ENCODE measurements around the gene RNF125.
"Not testable (repeated sequence)": the region's sequence is repeated elsewhere in the genome, so short reads cannot be mapped to it uniquely, and the experiment has no call there.

RNF125 gene

DNA sequence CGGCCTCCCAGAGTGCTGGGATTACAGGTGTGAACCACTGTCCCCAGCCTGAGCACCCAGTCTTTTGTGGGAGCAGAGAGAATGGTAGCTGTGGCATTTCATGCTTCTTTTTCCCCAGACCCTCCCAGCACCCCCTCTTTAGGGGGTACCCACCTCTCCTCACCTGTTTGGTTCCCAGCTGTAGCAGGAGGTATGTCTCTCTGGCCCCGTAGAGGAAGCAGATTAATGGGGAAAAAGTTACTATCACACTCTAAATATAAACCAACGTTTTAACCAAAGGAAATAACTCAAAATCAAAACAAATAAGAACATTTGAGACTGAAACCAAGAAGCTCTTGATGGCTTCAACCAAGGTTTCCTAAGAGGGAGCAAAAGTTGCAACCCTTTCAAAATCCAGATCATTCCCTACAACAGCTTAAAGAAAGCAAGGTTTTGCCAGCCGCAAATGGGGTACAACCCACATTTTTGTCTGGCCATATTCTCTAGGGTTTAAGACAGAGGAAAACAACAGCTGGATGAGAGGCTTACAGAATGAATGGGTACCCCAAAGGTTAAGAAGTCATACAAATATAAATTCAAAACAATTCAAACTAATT lies 8.0 kb downstream of the RNF125 start:
- no peak for DNase-seq

GRCh38 chr18:32029558-32029957 lies 10.9 kb downstream of the RNF125 start:
- DNase-seq, result peak; percentile 11

DNA sequence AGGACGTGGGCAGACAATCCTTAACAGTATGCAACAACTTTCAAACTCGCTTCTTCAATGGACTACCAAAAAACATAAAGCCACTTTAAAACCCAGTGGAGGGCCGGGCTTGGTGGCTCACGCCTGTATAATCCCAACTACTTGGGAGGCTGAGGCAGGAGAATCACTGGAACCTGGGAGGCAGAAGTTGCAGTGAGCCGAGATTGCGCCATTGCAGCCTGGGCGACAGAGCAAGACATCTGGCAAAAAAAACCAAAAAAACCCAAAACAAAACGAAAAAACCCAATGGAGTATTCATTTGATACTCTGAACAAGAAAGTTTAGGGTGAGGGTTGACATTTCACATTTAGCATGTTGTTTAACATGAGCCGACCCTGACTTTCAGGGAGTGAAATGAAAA lies 14.0 kb downstream of the RNF125 start:
- DNase-seq, result no peak

DNA sequence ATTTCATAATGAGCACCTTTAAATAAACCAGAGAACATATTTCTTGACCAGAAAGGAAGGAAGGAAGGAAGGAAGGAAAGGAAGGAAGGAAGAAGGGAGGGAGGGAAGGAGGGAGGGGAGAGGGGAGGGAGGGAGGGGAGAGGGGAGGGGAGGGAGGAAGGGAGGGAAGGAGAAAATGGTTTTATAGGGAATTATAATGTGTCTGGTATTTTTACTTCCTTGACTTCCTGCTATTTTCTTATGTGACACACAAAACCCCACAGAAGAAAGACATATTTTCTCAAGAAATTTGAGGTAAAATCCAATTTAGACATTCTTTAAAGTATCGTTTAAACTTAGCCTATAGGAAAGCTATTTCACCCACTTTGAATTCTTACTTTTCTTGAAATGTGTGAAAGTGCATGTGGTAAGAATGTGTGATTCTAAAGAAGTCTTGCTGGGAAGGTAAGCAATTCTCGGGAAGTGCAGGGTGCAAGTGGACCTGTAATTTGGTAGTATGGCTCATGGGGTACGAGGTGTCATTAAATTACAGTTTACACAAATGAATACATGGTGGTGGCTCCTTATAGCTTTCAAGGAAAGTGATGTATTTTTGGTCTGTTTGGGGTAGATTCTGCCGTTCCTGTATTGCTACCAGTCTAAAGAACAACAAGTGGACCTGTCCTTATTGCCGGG lies 18.0 kb downstream of the RNF125 start:
- DNase-seq, result no peak

- DNase-seq, result no peak
Observed at GRCh38 chr18:32037616-32038015, 19.0 kb downstream of the RNF125 start.

DNA sequence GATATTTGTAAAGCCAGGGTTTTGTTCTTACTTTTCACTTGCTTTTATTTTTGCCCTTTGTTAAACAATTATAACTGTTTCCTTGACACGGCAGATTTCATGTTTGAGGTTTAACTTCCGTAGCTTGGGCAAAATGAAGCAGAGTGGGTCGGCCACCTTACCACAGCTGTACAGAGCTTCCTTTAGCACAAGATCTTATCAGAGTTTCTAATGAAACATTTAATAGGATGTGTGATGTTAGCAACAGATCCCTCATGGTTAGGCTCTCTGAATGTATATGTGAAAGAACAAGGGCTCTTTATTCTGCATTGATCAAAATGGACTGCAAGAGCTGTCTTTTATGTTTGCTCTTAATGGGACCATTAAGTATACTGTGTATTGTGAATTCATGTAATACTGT lies 22.3 kb downstream of the RNF125 start:
- peak; percentile 65 for DNase-seq

DNA sequence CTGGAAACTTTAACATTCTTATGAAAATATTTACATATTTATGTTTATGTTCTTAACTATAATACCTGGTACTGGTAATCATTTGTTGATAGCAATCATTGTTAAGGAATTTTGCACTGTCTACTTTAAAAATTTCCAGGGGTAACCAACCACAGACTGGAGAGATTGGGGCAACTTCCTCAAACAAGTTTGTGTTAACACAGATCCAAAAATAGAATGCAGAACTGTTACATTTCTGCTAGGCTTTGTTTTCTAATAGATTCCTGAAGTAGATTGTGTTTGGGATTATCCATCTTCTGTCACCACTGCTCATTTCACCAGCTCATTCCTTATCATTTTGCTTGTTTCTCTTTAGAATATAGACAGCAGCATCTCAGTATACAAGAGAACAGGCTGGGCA lies 23.7 kb downstream of the RNF125 start:
- DNase-seq, result no peak

GRCh38 chr18:32048507-32049091 lies 30.0 kb downstream of the RNF125 start:
- no peak for DNase-seq

DNA sequence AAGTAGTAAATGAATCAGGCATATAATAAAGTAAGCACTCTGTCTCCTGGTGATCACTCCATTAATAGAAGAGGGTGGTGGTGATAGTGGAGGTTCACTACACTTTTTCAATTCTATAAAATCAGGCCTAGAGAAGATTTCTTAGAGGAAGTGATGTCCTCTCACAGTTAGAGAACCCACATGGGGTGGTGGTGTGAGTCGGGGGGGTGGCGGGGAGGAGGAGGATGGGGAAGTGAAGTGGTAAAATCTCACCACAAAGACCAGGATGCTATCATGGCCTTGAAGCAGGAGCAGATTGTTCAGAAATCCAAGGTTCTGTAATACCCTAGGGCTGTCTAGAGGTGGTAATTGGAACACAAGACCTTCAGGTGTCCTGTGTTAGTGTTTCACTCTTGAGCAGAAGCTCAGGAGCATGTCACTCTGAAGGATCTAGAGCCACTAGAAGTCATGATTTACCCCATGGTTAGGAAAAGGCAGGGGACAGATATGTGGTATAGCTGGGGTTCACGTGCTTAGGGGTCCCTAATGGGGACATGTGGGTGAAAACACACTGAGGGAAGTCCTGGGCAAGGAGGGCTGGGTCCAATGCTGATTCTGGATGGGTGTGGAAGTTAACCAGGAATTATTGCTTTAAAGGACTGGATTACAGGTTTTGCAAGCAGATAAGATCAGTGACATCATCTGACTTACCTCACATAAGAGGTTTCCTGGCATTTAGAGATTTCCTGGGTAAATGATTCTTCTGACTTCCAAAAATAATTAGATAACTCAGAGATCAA lies 31.0 kb downstream of the RNF125 start:
- DNase-seq, result peak; percentile 57

GRCh38 chr18:32056613-32057358 lies 38.2 kb downstream of the RNF125 start:
- DNase-seq, result no peak

GRCh38 chr18:32057624-32058165 lies 39.1 kb downstream of the RNF125 start:
- no peak for DNase-seq

- no peak for DNase-seq
Observed at GRCh38 chr18:32060026-32060425, 41.4 kb downstream of the RNF125 start.

DNA sequence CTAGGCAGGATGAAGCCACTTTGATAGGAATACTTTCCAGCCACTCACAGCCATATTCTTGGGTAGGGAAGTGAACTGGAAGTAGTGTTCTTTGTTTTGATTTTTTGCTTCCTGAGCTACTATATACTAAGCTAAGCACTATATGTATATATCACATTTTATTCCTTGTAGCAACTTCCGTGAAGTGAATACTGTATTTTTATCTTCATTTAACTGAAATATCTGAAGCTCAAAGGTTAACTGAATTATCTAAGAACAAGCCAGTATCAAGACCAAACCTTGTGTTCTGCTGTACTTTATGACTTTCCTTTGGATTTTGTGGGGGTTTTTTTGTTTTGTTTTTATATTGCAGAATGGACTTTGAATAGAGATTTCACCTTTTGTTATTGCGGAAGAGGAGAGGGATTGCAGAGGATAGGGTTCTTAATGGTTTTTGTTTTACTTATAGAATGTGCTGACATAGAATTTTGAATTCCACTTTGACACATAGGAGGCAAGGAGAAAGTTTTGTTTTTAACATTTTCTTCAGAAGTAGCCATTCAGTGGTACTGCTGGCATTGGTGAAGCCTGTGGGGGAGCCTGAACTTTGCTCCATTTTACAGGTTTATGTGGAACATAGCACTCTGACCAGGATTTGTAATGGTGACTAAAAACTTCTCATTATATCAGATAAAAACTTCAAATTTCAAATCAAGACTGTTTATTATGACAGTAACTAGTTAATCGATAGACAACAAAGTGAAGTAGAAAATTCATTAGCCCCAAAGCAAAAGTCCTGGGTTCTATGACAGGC lies 48.9 kb downstream of the RNF125 start:
- no peak for DNase-seq

- peak; percentile 29 for DNase-seq
Observed at GRCh38 chr18:32072321-32072720, 53.7 kb downstream of the RNF125 start.

DNA sequence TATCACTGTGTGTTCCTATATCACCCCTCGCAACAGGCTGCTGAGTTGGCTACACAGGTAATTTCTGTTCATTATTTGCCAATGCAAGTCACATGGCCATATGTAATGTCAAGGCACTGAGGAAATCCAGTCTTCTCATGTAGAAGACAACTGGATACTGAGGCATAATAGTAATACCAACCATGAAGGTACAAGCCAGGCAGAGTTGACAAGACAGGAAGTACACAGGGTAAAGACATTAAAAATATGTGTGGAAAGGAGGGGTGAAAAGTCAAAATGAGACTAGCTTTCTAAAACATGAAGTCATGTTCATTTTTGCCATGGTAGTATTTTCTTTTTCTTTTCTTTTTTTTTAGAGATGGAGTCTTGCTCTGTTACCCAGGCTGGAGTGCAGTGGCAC lies 55.6 kb downstream of the RNF125 start:
- no peak for DNase-seq

GRCh38 chr18:32078845-32079244 lies 60.2 kb downstream of the RNF125 start:
- no peak for DNase-seq

DNA sequence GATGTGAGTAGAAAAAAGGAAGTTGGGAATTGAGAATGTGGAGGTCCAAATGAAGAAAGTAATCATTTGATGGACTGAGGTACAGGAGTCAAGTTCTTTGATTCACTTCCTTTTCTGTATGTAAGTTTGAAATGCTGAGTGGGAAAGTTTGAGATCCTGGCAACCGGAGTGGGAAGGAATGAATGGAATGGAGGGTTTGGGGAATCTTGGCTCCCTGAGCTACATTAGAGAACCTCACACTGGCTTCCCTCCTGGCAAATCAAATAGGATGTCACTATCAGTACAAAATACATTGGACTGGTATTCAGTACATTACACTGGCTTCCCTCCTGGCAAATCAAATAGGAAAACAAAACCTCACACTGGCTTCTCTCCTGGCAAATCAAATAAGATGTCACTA lies 63.3 kb downstream of the RNF125 start:
- no peak for DNase-seq

DNA sequence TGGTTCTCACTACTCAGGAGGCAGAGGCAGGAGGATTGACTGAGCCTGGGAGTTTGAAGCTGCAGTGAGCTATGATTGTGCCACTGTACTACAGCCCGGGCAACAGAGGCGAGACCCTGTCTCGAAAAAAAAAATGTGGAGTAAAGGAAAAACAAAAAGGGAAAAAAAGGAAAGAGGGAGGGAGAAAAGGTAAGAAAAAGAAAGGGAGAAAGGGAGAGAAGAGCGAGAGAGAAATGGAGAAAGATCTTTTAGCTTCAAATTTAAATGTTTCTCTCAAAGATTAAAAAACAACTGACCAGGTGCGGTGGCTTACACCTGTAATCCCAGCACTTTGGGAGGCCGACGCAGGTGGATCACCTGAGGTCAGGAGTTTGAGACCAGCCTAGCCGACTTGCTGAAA lies 65.2 kb downstream of the RNF125 start:
- DNase-seq, result no peak

DNA sequence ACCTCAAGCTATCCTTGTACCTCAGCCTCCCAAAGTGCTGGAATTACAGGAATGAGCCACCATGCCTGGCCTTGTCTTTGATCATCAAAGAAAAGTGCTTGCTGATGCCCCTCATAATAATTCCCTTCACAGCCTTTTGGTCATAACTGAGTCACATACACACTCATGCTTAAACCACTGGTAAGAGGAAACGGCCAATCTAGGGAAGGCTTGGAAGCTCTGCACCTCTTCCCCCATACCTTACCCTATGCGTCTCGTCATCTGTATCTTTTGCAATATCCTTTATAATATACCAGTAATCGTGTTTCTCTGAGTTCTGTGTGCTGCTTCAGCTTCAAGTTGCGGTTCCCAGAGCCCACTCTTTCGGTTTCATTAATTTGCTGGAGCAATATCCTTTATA lies 68.3 kb downstream of the RNF125 start:
- no peak for DNase-seq

DNA sequence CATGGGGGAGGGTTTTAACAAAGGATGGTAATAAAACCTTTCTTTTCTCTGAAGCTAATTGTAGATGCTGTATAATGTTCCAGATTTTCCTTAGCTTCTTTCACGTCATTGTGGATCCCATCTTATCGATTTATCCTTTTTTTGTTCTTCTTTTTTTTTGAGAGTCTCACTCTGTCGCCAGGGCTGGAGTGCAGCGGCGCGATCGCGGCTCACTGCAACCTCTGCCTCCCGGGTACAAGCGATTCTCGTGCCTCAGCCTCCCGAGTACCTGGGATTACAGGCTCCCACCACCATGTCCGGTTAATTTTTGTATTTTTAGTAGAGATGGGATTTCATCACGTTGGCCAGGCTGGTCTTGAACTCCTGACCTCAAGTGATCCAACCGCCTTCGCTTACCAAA lies 72.2 kb downstream of the RNF125 start:
- DNase-seq, result not testable (repeated sequence)

GRCh38 chr18:32091325-32091723 lies 72.7 kb downstream of the RNF125 start:
- DNase-seq, result no peak

Measured in CD4-positive, alpha-beta T cell treated with Interleukin-6 for 4 hours (primary cell).